Esophagus muscularis mucosa (tissue), 4 donors: Measurements from ENCODE around the gene OR10J1.

Source experiments
- CTCF ChIP-seq, 3 experiments: fragments of 200-600 bp in 2 of 3; fragments of 450-650 bp in 1 of 3; sonication (generic) in 2 of 3; IDR thresholded peaks; one replicate each; pipeline ENCODE4 v1.5.1; 2017 to 2019; ENCODE audit warnings: antibody characterized with exemption in 3 of 3, mild to moderate bottlenecking in 2 of 3, moderate library complexity in 1 of 3
- EP300 ChIP-seq: sonication (generic); formaldehyde crosslinking; IDR thresholded peaks from one replicate; pipeline ENCODE4 v1.6.1; 2017; ENCODE audit warnings: antibody characterized with exemption
- POLR2A ChIP-seq: fragments of 450-650 bp; IDR thresholded peaks from one replicate; pipeline ENCODE4 v1.6.1; 2017; ENCODE audit warnings: antibody characterized with exemption, moderate library complexity, mild to moderate bottlenecking, low read depth
- POLR2AphosphoS5 ChIP-seq, 2 donors: sonication (generic); formaldehyde crosslinking; IDR thresholded peaks; one replicate each; pipeline ENCODE4 v1.6.1; 2017; ENCODE audit warnings: antibody characterized with exemption in 2 of 2

- TF ChIP-seq POLR2A (no peak), POLR2AphosphoS5 (IDR thresholded peaks at IDR 0.05) (no peak), CTCF (IDR thresholded peaks at IDR 0.05) (no peak), EP300 (no peak)
Measured at GRCh38 chr1:159421821-159422220, 17.7 kb upstream of the OR10J1 start.
